Measurements from ENCODE around the gene RPN2.

RPN2 gene

DNA sequence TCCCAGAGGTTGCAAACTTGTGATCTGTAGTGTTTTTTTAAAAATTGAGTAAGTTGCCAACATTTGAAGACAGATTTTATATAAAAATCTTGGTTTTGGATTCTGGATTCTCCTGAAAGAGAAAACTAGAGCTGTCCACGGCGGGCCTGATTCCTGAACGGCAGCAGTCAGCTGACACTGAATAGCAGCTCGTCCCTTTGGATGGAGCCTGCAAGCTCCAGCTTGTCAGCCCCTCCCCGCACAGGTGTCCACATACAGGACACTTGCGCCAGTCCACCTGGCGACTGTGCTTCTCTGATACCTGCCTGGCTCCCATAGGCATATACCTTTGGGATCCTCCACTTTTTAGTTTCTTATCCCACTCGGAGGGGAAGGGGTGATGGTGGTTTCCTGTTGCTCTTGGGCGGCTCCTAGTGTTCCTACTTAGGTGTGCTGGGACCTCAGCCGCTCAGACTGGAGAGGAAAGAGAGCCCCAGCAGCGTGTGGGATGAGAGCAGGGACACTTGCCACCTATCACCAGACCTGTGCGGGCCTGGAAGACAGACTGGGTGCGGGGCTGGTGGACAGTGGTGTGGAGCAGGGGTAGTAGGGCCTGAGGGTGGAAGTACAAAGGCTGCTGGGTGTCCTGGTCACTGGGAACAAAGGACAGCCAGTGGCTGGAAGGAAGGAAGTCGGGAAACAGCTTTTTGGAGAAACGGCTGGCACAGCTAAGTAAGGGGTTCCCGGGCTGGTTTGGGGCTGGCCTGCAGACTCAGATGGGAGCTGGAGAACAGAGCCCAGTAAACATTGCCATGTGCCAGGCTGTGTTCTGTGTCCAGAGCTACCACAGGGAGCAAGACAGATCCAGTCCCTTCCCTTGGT lies 64.2 kb downstream of the RPN2 start:
- DNase-seq (ENCODE audit: low read depth) = no peak

DNA sequence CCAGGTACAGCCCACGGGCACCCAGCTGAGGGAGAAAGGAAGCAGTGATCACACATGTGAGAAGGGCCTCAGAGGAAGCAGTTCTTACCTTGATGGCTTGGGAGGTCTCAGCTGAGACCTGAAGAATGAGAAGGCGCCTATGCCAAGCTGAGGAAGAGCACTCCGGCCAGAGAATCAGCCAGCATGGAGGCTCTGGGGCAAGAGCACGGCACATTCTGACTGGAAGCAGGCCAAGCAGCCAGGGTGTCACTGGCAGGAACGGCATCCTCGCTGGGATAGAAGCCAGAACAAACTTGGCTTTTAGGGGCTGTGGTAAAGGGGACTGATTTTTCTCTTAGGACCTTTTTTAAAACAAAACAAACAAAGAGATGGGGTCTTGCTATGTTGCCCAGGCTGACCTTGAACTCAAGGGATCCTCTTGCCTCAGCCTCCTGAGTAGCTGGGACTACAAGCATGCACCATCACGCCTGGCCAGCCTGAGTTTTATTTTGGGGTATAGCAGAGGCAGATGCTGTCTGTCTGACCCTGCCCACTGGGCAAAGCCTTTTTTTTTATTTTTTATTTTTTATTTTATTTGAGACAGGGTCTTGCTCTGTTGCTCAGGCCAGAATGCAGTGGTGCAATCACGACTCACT lies 64.9 kb downstream of the RPN2 start:
- DNase-seq (ENCODE audit: low read depth) = no peak

DNA sequence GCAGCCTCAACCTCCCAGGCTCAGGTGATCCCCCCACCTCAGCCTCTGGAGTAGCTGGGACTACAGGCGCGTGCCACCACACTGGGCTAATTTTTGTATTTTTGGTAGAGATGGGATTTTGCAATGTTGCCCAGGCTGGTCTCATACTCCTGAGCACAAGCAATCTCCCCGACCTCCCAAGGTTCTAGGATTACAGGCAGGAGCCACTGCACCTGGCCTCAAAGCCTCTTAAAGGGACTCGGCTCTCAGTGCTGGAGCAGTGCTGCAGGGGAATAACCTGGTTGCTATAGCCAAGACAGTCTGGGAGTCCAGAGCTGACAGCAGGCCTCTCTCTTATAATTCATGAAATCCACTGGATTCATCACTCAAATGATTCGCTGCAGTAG lies 65.4 kb downstream of the RPN2 start:
- DNase-seq (ENCODE audit: low read depth) = no peak

DNA sequence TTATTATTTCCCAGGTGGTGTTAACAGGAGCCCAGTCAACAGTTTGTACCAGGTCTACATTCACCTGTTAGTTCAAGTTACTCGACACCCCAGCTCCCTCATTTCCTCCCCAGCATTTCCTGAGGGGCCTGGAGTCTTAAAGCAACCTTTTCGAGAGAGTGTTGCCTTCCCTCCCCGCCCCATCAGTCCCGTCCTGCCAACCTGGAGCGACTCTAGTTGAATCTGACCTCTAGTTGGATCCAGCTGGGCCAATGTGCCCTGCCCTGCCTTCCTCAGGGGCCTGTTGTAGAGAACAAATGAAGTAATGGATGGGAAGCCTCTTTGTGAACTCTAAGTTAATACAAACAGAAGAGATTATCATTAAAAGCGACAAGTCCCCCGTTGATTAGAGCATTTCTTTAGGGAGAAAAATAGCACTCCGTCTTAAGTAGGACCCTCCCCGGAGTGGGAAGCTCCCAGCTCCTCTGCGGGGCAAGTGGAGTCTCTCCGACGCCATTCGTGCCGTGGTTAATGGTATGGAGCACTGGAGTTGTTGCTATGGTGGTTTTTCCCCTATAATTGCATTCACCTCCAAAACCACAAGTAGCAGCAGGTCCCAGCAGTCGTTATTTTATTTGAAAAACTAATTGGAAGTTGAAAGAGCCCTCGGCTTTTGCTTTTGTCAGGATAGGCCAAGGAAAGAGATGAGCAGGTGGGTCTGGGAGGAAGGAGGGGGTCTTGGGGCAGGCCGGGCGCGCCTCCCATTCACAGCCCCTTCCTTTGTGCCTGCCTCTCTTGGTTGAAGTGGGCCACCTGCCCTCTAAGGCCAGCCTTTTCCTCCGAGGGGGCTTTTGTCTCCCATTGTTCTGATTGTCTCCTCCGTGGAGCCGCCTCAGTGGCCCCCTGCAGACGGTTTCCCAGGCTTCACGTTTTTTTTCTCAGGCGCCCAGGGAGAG lies 66.4 kb downstream of the RPN2 start:
- DNase-seq (ENCODE audit: low read depth) = no peak

DNA sequence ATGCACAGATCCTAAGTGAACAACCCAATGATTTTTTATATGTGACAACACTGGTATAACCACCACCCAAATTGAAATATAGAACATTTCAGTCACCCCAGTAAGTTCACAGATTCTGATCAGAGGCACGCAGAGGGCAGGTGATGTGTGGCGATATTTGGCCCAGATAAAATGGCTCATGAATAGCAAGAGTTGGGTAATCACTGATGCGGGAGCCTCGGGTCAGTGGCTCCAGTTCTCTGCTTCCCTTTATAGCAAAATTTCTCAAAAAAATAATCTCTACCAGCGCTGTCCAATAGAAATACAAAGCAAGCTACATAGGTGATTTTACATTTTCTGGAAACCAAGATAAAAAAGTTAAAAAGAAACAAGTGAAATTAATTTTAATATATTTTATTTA lies 67.6 kb downstream of the RPN2 start:
- DNase-seq (ENCODE audit: low read depth) = no peak

DNA sequence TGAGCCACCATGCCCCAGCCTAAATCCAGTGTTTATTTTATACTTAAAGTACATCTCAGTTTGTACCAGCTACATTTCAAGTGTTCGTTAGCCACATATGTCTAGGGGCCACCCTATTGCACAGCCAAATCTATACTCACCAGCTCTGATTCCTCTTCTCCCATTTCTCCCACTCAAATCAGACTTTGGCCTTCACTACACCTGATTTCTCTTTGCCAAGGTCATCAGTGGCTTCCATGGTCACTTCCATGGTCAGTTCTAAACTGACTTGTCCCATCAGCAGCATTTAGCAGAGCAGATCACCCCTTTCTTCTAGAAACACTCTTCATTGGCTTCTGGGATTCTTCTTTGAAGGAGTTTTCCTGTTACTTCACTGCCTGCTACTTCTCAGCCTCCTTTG lies 68.4 kb downstream of the RPN2 start:
- DNase-seq (ENCODE audit: low read depth) = no peak

DNA sequence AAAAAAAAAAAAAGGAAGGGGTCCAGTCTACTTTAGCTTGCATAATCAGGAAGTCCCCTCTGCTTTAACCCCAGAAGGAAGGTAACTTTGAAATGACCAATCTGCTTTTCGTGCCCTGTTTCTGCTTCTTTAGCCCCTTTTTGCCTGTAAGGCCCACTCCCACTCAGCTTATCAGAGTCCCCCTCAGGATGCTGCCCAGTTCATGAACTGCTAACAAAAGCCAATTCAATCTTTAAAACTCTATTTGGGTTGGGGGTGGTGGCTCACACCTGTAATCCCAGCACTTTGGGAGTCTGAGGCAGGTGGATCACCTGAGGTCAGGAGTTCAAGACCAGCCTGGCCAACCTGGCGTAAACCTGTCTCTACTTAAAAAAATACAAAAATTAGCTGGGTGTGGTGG lies 70.2 kb downstream of the RPN2 start:
- DNase-seq (ENCODE audit: low read depth) = no peak

DNA sequence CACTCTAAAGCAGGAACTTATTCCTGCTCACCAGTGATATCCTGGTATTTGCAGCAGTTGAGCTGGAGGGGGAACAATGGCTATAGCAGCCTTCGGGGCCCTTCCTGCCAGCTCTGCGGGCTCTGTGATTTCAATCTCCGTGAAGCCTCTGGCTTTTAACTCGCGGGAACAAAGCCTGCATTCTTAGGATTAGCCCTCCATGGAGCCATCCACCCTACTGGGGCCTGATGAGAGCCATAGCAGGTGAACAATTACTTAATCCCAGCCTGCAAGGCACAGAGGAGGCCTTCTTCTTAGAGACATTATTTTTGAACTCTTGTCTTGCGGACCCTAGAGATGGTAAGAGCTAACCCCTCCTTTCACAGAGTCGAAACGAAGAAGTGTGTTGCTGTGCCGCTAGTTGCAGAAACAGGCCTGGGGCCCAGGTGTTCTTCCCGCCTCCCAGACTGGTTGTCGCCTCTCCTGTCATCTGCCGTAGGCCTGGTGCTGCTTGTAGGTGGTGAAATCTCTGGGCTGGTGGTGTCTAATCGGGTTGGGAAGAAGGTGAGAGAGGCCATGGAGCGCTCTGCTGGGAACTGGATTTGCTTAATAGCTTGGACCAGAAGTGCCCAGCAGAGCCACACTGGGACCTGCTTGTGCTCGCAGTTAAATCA lies 72.8 kb downstream of the RPN2 start:
- DNase-seq (ENCODE audit: low read depth) = no peak

DNA sequence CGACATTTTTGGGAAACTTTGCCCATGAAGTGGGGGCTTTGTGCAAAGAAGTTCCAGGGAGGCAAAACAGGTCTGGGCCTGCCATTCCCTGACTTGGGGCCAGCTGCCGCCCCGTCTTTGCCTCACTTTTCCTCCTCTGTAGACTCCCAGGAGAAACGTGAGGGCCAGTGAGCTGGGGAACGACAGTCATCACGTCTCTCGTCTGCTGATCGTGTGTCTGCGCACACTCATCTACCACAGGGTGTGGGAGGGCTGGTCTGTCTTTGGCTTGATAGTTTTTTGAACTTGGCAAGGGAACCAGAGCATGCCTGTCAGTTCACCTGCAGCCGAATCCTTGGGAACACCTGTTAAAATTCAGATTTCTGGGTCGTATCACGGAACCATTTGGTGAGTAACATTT lies 74.0 kb downstream of the RPN2 start:
- DNase-seq (ENCODE audit: low read depth) = no peak

DNA sequence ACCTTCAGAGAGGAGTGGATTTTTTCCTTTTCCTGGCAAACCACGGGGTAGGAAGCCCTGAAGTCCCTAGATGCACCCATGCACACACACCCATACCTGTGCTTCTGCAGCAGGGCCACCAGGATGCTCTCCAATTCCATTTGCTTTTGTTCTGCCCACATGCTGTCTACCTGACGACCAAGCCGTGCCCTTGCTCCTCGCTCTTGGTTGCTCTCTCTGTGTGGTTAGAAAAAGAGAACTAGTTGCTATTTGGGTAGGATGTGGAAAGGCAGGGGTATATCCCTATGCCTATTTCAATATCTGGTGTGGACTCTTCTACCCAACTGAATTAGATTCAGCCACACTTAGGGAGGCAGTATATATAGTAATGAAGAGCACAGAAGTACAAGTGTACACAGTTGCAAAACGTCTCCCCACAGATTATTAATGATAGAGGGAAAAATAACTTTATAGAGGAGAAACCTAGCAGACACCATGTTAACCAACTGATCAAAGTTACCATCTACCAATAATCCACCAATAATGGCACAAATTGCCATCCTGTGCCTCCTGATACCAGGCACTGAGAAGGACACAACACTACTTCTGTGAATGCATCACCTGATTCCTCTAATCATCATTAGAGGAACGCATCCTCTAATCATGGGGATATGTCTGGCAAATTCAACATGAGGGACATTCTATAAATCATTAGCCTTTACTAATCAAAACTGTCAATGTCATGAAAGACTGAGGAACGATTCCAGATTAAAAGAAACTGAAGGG lies 75.2 kb downstream of the RPN2 start:
- DNase-seq (ENCODE audit: low read depth) = no peak

DNA sequence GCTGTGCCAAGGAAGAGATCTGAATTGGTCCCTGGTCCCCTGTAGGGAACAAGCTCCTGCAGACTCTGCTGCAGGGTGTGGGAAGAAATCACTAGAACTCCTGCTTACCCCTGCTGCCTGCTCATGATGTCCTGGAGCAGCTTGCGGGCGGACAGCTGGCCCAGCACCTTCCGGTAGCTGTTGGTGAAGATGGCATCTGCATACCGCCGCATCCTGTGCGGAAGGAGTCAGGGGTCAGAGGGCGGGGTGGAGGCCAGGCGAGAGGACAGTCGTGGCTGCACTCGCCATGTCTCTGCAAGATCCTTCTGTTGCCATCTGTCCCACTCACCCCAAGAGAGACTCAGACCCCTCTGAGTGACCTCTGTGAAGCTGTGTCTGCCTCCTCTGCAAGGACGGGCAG lies 77.2 kb downstream of the RPN2 start:
- no peak for DNase-seq (ENCODE audit: low read depth)

DNA sequence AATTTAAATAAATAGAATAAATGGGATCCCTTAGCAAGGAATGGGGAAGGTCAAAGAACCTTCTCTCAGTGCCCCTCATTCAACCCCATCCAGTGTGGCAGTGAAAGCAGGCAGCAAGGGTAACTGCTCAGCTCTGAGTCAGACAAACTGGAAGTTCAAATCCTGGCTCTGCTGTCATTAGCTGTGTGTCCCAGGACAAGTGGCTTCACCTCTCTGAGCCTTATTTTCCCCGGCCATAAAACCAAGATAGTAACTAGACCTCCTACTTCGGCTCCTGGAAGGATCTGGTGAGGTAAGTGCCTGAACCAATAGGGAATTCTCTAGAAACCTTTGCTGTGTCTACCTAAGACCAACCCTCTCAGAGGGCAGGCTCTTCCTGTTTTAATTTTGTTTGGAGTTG lies 78.4 kb downstream of the RPN2 start:
- DNase-seq (ENCODE audit: low read depth) = no peak

DNA sequence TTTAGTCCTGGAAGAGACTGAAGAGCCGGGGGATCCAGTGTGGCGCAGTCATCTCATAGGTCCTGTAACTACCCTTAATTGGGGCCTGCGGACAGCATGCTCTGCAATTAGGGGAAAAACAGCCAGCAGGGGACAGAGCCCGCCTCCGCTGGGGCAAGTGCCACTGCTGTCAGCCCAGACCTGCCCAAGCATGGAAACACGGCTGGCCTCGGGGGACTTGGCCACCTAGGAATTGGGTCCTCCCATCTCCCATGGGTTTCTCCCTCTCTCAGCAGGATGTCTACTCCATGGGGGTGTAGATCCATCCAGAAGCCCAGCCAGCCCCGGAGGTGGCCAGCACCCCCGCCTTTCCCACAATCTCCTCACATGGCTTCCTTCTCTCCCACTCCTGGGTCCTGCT lies 78.9 kb downstream of the RPN2 start:
- no peak for DNase-seq (ENCODE audit: low read depth)

DNA sequence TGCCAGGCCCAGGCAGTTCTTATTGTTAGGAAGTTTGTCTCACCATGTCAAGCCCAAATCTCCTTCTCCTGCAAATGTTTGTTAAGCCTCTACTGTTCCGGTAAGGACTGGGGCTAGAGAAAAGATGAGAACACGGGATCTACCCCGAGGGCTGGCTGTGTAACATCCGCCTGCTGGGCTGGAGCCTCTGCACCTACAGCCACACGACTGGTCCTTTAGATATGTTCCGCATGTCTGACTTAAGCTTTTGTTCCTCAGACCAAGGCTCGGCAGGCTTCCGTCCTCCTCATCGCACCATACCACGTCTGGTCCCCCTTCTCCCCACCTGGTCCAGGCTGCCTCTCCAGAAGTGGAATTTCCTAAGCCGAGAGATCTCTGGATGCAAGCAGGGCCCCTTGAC lies 79.9 kb downstream of the RPN2 start:
- DNase-seq (ENCODE audit: low read depth) = no peak

DNA sequence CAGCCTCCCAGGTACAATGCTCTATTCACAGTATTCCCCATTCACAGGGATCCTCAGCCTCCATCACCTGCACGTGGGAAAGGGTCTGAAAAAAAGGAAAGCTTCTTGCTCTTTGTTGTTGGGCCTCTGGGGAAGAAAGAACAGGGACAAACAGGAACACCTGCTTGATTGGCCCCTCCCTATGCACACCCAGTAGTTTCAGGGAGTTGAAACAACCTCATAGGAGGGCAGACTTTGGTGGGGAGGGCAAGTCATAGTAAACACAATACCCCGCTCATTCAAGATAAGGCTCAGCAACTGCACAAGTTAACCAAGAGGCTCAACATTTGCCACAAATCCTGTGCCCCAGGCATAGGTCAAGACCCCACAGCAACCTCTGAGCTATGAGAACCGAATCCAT lies 80.7 kb downstream of the RPN2 start:
- DNase-seq (ENCODE audit: low read depth) = no peak

DNA sequence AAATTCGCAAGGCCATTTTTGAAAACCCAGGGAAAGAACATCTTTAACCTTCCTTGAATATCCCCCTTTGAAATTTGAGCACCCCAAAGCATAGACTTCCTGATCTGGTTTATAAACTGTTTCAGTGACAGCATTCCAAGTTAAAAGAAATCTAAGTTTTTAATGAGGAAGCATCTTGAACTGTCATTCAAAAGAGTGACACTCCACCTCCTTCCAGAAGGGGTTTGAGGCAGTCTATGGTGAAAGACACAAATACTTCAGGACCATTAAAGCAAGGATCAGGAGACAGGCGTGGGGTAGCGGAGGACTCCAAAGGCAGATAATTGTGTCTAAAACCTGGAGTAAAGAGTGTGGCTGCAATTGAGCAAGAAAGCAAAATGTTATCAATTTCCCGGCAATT lies 81.8 kb downstream of the RPN2 start:
- DNase-seq (ENCODE audit: low read depth) = no peak

DNA sequence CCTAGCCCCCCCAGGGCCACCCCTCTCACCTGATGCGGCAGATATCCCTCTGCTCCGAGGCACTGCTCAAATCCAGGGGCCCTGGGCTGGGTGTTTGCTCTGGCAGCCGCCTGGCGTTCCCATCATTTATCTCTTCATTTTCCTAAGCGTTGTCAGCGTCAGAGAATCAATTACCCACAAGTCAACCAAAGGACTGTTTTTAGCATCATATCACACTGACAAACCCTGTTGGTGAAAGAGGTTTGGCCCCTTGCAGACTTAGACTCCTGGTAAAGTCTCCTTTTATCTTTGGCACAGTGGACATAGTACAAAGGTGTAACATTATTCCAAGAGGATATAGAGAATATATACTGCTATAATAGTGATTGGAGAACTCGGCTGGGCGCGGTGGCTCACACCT lies 82.6 kb downstream of the RPN2 start, which contains the start of gene GHRH:
Gene GHRH (minus strand): TSS at position 101 of the 400 bp plus-strand sequence. CDS start 4,925 bp downstream, outside the sequence.
- DNase-seq (ENCODE audit: low read depth) = no peak

DNA sequence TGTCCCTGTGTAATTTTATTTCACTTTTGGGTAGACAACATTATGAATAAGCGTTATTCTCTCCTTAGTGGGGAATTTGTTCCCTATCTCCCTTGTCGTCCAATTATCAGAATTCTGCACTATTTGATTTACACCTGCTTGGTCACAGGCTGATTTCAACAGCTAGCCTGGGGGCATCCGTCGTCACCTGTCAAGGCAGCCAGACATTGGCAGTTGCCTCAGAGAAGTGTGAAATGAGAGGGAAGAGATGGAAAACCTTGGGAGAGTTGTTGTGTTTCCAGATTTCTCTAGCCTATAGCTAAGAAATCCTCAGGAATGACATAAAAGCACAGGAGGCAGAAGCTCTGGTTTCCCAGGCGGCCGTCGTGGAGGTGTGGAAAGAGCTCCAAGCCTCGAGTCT lies 83.4 kb downstream of the RPN2 start:
- no peak for DNase-seq (ENCODE audit: low read depth)

DNA sequence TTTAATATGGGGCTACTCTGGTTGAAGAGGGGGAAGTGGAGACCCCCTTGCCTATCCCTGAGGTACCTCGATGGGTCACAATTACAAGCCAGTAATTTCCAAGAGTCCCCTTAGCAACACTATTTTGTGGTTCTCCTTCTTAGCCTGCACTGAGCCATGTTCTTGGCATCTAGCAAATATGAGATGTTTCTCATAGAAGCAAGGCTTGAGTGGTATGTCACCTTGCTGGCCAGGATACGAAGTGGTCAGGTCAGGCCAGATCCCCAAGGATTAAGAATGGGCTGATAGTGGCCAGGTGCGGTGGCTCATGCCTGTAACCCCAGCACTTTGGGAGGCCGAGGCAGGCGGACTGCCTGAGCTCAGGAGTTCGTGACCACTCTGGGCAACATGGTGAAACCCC lies 84.6 kb downstream of the RPN2 start:
- no peak for DNase-seq (ENCODE audit: low read depth)

DNA sequence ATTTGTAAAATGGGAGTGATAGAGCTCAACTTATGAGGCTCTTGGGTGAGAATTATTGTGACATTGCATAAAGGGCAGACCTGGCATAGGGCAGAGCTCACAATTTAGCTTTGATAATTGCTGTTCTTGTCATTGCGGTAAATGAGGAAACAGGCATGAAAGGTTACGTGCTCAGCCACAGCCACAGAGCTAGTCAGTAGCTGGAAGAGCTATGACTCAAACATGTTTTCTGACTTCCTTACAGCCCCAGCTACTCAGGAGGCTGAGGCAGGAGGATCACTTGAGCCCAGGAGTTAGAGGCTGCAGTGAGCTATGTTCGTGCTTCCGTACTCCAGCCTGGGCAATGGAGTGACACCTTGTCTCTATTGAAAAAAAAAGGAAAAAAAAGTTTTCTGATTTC lies 86.0 kb downstream of the RPN2 start:
- no peak for DNase-seq (ENCODE audit: low read depth)

DNA sequence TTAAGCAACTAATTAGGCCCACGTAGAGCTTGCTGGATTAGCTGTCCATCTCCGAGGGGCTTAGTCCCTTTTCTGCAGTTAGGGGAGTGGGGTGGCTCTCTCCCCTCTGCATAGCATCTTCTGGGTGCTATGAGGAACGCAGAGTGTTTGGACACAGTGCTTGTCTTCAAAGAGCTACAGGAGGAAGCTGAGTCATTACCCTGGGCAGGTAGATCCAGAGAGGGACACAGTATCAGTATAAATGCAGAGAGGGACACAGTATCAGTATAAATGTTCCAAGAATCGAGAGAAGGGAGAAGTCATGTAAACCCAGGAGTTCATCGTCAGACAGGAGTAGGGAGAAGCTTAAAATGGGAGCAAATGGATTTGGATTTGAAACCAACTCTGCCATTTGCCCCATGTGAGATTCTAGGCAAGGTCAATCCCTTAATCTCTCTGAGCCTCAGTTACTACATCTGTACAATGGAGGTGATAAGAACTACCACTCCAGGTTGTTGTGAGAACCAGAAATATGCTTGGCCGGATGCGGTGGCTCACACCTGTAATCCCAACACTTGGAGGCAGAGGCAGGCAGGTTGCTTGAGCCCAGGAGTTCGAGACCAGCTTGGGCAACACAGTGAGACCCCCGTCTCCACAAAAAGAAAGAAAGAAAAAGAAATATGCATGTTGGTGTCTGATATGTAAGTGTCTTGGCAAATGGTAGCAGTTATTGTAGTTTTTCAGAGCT lies 88.0 kb downstream of the RPN2 start:
- DNase-seq (ENCODE audit: low read depth) = no peak

Measured in non-pigmented ciliary epithelial cell (primary cell).